Measurements from ENCODE around the gene SP140L. TPM values are rescaled to one million over a fixed set of nuclear protein-coding genes. Genes with fewer than 3 reads are reported as not detected.
"Not testable (repeated sequence)": the region's sequence is repeated elsewhere in the genome, so short reads cannot be mapped to it uniquely, and the experiment has no call there.

SP140L gene
- total RNA-seq, 1 donor from 2014 or later, result 4.1 TPM

DNA sequence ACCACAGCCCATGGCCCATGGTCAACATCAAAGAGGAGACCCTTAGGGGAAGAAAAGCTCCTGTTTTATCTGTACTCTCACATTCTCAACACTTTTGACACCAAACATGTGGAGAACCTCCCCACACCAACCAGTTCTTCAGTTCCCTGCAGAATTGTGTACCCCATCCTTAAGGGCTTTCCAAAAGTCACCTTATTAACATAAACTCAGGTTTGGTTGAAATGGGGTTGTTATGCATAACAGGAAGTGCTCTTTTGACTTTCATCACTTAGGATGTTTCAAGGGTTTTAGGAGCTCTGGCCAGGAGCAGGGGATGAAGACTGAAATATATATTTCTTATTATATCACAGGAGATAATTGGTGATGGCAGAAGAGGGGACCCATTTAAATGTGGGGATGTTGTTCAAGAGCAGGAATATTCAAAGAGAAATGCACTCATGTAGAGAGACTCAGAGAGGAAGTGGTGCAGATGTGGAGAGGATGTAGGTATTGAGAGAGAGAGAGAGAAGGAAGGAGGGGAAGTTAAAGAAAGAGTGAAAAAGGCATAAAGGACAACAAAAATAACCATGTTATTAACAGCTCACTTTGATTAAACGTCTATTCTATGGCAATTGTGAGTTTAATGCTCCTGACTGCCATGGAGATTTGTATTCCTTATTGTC, 35.2 kb downstream of the SP140L start:
- DNase-seq (ENCODE audit: low spot score), result no peak

DNA sequence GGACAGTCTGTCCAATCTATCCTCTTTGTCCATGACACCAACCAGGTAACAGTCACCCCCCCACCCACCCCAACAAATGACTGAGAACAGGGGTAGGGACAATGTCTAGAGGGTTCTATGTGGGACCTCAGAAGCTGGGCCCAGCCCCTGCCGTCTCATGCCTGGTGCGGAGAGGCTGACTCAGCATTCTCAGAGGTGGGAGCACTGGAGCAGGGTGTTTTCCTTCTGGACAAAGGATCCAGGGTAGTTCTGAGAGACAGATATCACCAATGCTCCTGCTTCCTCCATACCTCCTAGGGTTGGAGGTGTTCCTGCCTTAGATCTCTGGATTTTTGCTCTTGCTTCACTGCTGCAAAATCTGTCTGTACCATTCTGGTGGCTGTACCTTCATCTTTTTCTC, 55.1 kb downstream of the SP140L start:
- no peak for DNase-seq (ENCODE audit: low spot score)

DNA sequence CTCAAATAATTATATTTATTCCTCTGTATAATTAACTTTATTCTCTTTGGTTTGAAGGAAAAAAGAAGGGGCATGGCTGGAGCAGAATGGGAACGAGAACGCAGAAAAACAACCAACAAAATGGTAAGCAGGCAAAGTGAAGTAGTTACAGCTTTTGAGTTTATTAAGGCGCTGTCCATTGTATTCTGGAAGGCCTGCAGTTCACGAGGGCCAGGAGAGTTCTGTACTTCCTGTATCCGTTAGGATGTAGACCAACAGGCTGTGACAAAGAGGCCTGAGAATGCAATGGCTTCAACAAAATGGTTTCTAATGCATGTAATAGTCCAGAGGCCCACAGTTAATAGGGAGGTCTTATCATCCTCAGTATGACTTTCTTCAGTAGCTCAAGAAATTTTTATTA, 56.5 kb downstream of the SP140L start:
- no peak for DNase-seq (ENCODE audit: low spot score)

DNA sequence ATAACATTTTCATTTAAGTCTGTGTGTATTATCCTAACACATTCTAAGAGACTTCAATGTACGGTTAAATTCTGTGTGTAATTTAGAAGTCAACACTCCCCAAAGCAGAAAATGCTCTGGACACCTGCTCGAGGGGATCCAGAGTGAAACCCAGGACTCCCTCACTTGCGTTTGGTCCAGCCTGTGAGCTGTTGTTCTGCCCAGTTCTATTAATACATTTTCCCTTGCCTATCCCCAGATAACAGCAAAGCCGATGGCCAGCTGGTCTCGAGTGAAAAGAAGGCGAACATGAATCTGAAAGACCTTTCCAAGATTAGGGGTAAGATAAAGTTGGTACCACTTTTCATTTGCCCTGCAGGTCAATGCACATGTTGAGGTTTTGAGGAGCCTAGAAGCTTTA, 58.0 kb downstream of the SP140L start:
- no peak for DNase-seq (ENCODE audit: low spot score)

DNA sequence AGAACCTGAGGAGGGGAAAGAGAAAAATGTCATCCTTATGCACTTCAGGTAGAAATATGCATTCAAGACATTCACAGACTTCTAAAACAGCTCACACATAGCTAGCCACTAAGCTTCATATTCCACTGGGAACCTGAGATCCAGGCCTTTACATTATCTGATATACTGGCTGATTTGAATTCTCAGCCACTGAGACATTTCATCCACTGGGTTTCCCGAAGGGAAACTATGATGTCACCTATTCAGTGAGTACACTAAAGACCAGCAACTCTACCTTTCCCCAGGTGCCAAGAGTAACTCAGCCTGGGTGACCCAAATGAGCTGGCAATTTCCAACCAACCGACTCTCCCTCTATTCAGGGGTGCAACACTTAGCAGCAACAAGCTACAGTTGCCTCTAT, 67.3 kb downstream of the SP140L start:
- DNase-seq (ENCODE audit: low spot score), result no peak

DNA sequence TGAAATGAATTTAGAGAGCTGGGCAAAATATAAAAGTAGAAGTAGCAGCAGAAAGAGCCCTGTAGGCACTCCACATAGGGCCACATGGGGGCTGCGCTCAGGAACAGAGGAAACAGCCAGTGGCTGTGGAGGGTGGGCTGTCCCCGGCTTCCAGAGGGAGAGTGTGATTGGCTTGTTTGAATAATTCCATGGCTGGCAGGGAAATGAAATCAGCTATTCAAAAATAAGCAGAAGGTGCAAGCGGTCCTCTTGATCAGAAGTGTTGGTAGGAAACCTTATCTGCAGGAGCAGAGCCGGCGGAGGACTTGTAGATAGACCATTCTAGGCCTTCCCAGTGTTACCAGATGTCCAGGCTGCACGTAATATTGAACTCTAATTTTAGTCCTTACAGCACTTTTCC, 71.7 kb downstream of the SP140L start:
- DNase-seq (ENCODE audit: low spot score), result not testable (repeated sequence)

DNA sequence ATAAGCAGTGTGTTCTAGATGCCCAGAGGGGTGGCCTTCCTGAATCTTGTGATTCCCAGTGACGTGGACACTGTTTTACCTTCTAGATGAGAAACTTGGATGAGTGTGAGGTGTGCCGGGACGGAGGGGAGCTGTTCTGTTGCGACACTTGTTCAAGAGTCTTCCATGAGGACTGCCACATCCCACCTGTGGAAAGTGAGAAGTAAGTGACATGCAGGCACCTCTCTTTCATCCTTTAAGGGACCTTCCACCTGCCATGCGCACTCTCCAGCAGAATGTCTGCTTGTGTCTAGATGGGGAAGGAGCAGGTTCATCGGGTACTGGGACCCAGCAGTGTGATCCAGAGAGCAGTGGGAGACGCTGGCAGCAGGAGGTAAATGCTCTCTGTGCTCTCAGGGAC, 73.0 kb downstream of the SP140L start:
- DNase-seq (ENCODE audit: low spot score), result no peak

DNA sequence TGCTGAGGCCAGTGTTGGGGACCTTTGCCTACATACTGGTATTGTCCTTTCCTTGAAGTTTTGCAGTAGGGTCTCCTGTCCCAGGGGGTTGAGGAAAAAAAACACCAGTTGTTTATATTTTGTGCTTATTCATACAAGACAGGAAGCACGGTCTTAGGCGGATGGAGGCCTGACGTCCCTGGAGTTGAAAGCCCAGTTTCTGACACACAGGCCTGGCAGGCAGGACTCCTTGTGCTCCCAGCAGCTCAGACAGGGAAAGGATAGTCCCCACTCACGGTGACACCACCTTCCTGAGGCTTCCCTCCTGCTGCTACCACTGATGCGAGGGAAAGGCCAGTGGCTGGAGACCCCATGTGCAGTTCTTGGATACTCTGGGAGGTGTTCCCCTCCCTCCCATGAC, 73.5 kb downstream of the SP140L start:
- no peak for DNase-seq (ENCODE audit: low spot score)

DNA sequence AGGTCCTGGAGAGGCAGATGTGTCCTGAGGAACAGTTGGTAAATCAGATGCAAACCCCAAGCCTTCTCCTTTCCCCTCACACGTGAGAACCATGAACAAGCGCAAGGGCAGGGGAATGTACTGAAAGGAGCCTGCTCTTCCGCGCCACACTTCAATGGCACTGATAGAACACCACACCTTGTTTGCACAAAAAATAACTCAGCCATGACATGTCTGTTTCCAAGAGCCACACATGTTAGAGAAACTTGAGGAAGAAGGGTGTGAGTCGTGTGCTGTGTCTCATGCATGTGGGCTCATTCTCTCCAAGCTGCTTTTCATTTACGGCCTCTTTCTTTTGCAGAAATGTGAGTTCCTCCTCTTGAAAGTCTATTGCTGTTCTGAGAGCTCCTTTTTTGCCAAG, 74.0 kb downstream of the SP140L start:
- DNase-seq (ENCODE audit: low spot score), result not testable (repeated sequence)

DNA sequence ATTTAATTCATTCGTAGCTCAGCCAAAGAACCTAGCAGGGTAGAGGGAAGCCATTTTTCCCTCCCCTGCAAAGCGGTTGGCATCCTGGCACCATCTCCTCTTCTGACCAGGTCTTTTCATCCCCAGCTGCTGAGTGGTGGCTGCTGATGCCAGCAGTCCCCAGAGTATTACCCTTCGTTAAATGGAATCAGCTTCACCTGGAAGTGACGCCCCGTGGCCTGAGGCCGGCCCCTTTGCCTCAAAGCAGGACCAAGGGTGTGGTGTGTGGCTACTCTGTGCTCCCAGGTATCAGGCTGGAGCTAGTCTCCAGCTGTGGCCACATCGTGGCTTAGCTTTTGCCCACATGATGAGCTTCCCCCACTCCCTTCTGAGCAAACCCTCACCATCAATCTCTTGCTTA, 76.8 kb downstream of the SP140L start:
- DNase-seq (ENCODE audit: low spot score), result no peak

DNA sequence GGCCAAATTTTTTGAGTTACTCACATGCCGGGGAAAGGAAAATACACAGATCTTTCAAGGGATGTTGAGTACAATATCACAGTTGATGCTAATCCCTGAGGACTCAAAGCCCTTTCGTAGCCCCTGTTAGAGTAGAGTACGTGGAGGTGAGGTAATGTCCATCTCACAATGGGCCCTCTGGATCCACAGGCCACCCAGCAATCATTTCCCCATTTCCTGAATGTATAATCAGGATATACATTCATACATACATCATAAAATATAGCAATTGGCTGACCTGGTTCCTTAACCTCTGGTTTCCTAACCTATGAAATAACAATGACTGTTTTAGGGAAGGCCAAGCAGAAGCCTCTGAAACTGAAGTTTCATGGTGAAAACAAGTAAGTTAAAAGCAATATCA, 78.8 kb downstream of the SP140L start:
- DNase-seq (ENCODE audit: low spot score), result no peak

DNA sequence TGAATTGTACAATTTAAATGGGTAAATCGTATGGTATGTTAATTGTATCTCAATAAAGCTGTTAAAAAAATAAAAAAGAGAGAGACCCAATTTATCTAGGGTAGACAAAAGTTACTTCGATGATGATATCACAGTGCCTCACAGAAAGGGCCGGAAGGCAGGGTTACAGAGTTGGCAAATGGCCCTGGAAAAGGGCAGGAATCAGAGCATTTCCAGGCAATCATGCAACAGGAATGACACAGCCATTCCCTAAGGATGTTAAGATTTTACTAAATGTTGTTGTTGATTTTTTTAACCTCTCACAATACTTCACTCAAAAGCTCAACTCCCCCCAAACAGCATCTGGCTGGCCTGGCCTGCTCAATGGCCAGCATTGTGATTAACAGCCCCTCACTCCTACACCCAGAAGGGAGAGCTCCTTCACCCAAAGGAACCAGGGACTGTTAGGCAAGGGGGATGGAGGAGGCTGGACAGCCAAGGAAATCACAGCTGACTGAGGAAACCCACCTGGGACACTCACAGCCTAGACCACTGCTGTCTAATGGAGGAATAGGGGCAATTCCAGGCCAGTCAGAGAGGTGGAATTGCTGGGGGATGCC, 81.3 kb downstream of the SP140L start:
- peak; percentile 8 for DNase-seq (ENCODE audit: low spot score)

DNA sequence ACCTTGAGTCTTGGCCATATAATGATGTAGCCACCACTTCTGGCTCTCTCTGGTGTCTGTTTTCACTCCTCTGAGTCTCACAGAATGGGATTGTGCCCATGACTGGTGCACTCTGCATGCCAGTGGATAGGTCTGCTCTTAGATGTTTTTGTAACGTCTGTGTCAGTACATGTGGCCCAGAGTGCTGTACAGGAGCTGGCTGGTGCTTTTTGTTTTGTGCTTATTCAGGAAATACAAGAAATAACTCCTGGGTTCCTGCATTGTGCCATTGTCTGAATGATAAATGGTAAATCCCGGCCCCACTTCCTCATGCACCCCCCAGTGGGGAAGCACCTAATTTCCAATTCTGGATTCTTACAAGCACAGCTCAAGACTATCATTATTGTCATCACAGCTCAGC, 82.3 kb downstream of the SP140L start:
- not testable (repeated sequence) for DNase-seq (ENCODE audit: low spot score)

DNA sequence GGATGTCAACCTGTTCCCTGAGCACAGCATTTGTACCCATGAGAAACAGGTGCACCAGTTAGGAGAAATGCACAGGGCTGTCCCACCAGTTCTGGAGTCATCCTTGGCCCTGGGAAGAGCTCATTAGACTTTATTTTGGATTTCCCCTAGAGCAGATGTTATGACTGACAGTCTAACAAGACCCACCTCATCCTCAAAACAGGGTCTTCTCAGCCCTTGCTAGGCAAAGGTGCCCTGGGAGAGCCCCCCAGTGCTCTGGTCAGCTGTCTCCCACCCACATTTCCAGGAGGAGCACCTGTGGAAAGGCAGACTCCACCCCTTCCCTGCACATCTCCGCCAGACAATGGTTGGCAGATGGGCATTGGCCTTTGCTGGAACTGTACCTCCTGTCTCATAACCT, 83.3 kb downstream of the SP140L start:
- DNase-seq (ENCODE audit: low spot score), result no peak

DNA sequence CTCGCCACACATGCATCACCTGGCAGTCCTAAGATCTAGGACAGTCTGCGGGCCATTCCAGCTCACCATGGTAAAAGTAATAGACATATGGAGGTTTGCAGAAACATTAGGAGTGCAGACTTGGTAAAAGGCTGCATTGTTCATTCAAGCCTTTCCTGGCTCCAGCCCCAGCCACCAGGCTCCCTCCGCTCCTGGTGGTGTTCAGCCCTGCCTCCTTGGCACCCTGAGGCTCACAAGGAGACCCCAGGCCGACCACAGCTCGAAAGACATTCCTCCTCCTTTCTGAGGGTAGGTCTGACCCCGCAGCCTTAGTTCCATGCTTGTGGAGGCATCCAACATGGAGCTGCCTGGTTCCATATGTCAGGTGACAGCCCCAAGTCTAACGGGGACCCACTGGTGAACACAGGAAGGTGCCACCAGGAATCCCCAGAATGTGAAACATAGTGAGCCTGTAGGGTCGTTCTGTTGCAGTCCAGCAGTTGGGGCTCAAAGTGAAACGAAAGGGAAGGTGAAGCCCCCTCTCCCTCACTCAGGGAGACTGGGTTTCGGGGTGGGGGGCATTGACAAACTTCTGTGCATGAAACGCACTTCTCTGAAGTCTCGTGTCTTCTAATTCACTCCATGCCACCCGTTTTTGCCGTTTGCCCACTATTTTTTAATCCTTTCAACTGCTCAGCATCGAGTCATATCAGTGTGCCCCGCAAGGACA, 84.0 kb downstream of the SP140L start:
- no peak for DNase-seq (ENCODE audit: low spot score)

DNA sequence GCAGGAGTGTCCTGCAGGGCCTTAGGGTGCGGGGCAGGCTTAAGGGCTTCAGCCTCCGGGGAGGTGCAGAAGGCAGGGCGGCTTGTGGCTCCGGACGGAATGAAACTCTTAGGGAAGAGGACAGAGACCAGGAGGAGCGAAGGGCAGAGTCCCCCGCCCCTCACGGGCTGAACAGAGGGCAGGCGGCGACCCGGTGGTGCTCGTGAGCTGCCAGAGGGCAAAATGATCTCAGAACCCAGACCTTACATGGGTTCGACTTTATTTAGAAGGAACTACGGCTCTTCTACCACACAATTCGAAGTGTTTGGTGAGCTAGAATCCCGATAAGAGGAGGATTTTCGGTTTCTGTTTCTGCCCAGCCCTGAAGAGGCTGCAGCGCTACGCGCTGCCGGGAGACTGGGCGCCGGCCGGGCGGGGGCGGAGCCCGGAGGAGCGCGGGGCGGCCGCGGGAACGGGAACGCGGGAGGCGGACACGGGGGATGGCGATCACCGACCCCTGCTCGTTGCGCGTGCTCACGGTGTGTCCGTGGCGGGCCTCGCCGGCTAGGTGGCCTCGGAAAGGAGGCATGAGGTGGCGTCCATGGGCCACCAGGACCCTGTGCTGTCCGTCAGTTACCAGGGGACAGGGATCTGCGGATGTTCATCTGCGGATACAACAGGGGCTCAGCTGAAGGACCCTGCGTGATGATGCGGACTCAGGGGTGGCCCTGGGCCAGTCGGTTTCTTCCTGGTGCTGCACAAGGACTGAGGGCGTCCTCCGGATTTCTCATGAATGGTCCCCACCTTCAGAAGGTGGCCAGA, 84.8 kb downstream of the SP140L start:
- DNase-seq (ENCODE audit: low spot score), result peak; percentile 67

DNA sequence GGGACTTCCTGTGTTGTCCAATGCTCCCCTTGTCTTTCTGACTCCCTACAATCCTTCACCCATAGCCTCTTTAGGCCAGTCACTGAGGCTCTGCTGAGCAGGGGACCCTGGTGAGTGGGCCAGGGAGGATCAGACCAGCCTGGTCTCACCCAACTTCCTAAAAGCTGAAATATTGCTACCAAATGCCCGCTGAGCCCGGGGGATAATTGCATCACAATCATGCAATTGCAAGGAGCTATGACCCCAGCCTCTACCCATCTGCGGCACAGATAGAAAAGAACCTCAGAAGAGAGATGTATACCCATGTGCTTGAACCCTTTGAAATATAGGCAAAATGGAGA, 85.3 kb downstream of the SP140L start:
- no peak for DNase-seq (ENCODE audit: low spot score)

DNA sequence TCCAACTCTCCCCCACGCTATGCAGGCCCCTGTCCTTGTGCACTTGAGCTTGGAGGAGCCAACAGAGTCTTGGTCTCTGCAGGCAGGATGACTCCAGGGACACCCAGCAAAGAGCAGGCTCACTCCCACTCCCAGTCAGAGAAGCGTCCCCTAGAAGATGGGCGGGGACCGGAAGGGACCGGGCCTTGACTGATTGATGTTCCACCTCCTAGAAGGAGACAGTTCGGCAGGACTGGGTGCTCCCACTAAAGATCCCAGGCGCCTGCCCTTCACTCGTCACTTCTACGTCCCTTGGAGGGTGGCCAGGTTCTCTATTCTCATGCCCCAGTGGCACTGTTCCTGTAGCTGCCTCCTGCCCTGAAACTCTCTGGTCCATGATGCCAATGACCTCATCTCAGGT, 85.9 kb downstream of the SP140L start:
- no peak for DNase-seq (ENCODE audit: low spot score)

DNA sequence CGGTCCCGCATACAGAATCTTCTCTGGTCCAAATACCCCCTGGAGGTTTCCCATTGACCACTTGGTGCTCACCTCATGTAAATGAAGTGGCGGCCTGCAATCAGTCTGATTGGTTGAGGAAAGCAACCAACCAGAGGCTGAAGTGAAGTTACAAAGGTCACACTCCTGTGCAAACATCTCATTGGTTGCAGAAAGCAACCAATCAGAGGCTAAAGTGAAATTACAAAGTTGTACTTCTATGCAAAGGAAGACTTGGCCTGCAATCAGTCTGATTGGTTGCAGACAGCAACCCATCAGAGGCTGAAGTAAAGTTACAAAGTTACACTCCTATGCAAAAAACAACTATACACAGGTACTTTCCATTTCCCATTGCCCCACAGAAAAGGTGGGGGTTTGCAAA, 86.5 kb downstream of the SP140L start:
- no peak for DNase-seq (ENCODE audit: low spot score)

DNA sequence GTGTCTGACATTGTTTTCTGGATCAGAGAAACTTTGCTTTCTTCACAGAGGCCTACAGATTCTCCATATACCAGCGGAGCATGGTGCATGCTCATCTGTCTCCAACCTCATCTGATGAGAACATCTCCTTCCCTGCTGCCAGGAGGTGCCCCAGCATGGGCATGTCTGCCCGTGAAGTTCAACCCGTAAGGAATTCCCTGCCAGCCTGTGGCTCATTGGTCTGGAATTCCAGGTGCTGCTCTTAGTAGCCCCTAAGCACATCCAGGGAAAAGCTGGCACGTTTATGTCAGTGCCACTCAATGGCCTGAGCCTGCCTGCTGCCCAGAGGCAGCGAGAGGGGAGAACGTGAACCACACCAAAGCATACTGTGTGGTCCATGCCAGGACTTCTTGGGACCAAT, 87.3 kb downstream of the SP140L start:
- DNase-seq (ENCODE audit: low spot score), result no peak

DNA sequence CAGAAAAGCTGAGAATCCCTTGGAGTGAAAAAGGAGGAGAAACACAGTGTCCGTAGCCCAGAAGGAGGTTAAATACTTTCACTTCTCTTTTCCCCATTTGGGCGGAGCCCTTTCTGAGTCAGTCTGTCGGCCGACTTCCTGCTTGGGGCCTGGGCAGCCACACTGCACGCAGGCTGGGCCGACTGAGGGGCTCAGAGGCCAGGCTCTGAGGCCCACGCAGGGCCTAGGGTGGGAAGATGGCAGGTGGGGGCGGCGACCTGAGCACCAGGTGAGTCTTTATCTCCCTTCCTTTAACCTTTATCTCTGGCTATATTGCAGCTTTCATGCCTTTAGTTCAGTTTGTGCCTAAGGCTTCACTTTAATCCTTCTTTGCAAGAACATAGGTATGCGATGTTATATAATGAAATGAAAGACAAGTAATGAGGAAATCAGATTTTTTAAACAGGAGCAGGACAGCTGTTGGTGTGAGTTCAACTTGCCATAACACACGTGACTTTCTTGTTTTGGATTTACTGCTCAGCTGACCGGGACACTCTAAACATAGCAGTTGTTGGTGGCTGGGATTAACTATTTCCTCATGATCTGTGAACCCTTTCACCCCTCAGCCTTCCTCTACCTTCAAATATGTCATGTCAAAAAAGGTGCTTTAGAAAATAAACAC, 89.2 kb downstream of the SP140L start, which contains the start of gene SP100:
Gene SP100, plus strand, starts transcription at position 141 of the 661 bp plus-strand sequence. Its CDS starts 96 bp downstream, at position 237.
- peak; percentile 87 for DNase-seq (ENCODE audit: low spot score)

DNA sequence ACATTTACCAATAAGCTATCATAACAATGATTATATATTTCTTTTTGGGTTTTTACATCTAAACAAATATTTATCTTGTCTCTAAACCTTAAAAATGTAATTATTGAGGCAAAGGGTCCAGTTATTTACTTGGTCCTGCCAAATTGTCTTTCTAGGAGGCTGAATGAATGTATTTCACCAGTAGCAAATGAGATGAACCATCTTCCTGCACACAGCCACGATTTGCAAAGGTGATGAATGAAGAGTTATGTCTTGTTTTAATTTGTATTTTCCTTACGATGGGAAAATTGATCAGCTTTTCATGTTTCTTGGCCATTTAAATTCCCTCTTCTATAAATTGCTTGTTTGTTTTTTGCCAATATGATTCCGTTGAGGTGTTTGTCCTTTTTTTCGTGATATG, 90.4 kb downstream of the SP140L start:
- DNase-seq (ENCODE audit: low spot score), result no peak

Measured in umbilical cord (tissue), 2 donors.